Endothelial cell of coronary artery (primary cell): ENCODE data around the gene PTPRH. TPM values are rescaled to one million over a fixed set of nuclear protein-coding genes. Genes with fewer than 3 reads are reported as not detected.

ENCODE experiments used
- total RNA-seq: library from RNA; depleted of rRNA; stranded (reverse); fragments of >200 nt; gene quantifications from 2 replicates; pipeline ENCODE4 v1.2.3, GENCODE V29; 2014

The PTPRH gene, protein sequence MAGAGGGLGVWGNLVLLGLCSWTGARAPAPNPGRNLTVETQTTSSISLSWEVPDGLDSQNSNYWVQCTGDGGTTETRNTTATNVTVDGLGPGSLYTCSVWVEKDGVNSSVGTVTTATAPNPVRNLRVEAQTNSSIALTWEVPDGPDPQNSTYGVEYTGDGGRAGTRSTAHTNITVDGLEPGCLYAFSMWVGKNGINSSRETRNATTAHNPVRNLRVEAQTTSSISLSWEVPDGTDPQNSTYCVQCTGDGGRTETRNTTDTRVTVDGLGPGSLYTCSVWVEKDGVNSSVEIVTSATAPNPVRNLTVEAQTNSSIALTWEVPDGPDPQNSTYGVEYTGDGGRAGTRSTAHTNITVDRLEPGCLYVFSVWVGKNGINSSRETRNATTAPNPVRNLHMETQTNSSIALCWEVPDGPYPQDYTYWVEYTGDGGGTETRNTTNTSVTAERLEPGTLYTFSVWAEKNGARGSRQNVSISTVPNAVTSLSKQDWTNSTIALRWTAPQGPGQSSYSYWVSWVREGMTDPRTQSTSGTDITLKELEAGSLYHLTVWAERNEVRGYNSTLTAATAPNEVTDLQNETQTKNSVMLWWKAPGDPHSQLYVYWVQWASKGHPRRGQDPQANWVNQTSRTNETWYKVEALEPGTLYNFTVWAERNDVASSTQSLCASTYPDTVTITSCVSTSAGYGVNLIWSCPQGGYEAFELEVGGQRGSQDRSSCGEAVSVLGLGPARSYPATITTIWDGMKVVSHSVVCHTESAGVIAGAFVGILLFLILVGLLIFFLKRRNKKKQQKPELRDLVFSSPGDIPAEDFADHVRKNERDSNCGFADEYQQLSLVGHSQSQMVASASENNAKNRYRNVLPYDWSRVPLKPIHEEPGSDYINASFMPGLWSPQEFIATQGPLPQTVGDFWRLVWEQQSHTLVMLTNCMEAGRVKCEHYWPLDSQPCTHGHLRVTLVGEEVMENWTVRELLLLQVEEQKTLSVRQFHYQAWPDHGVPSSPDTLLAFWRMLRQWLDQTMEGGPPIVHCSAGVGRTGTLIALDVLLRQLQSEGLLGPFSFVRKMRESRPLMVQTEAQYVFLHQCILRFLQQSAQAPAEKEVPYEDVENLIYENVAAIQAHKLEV
- total RNA-seq: 0.63 and 1.3 TPM in 2 replicates

DNA sequence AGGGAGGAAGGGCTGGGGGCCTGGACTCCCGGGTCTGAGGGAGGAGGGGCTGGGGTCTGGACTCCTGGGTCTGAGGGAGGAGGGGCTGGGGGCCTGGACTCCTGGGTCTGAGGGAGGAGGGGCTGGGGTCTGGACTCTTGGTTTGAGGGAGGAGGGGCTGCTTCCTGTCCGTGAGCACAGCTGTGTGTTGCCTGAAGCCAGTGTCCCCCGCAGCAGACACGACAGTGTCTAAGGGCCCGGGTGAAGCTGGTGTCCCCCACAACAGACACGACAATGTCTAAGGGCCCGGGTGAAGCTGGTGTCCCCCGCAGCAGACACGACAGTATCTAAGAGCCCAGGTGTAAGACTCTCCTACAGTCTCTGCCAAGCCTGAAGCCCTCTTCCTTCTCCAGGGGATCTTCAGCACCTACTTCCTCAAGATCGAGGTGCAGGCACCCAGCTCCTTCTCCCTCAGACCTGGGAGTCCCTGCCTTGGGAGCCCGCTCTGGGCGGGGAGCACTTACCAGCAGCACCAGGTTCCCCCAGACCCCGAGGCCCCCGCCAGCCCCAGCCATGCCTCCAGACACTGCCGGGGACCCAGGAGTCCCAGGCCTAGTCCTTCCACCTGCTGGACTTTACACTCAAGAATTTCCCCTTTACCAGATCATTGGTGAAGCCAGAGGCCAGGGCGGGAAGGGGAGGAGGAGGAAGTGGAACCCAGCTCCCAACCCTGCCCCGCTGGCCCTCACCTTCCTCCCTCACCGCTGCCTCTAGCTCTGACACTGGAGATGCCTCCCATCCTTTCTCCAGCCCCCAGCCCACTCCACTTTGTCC lies at the start of gene PTPRH:
PTPRH (minus strand) TSS at position 622 of the 813 bp plus-strand sequence; CDS start at position 554, 68 bp downstream.

DNA sequence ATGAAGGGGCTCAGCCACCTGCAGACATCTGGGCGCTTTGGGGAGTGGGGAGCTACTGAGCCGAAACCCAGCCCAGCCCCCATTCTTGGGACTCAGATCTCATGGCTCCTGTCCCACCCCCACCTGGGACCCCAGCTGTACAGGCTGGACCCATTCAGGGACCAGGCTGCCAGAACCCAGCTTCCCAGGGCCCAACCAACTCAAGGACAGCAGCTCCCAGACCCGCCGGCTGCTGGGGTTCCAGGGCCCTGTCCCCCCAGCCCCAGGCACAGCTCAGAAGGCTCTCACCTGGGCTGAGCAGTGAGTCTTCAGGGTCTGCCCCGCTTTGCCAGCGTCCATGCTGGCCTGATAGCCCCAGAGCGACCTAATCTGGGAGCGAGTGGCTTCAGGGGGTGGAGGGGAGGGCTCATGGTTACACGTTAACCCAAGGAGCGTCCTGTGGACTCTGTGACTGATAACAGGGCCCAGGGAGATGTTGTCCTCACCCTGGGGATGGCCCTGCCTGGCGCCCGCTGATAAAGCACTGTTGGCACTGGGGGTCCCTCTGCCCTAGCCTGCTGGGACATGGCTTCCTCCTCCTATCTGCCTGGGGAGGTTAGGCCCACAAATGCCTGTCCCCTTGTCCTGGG lies 19.2 kb upstream of the PTPRH start, which contains the start of gene TMEM86B:
TMEM86B (minus strand) TSS at position 361 of the 629 bp plus-strand sequence; CDS start at position 339, 22 bp downstream.

DNA sequence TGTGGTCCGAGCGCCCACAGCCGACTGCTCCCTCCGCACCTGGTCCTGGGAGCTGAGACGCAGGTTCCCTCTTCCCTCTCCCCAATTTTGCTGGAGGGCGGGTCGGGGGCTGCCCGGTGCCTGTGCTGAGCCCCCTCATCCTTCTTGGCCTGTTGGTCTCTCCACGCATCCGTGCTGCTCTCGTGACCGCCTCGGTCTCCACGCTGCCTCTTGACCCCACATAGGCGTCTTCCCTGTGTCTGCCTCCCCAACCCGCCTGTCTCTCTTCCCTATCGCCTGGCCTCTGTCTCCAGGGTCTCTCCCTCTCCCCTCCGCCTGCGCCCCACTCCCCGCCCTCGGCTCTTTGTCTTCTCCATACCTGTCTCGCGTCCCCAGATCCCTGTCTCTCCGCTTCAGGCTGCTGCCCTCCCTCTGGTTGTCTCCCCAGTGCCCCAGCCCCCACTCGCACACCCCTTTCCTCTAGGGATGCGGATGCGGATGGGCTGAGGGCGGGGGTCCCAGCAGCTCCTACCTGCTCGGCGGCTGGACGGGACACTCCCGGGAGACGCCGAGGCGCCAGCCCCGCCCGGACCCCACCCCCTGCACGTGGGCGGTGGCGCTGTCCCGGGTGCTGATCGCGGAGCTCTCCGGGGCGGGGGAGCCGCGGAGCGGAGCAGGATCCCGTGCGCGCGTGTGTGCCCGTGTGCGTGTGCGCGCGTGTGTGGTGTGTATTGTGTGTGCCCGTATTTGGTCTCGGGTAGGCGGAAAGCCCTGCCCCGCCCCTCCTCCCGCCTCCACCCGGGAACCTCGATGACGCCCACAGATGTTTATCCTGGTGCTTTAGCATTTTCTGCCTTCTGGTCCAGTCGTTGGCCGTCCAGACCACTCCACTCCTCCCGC lies 29.5 kb downstream of the PTPRH start, which contains the start of gene SYT5:
SYT5 (minus strand) TSS at position 684 of the 879 bp plus-strand sequence. CDS start 1,248 bp downstream, outside the sequence.

GRCh38 chr19:55166530-55167268 lies 42.6 kb downstream of the PTPRH start, which contains the start of gene DNAAF3:
Gene DNAAF3 (minus strand): TSS chr19:55166613. CDS start chr19:55166413, 200 bp downstream.

DNA sequence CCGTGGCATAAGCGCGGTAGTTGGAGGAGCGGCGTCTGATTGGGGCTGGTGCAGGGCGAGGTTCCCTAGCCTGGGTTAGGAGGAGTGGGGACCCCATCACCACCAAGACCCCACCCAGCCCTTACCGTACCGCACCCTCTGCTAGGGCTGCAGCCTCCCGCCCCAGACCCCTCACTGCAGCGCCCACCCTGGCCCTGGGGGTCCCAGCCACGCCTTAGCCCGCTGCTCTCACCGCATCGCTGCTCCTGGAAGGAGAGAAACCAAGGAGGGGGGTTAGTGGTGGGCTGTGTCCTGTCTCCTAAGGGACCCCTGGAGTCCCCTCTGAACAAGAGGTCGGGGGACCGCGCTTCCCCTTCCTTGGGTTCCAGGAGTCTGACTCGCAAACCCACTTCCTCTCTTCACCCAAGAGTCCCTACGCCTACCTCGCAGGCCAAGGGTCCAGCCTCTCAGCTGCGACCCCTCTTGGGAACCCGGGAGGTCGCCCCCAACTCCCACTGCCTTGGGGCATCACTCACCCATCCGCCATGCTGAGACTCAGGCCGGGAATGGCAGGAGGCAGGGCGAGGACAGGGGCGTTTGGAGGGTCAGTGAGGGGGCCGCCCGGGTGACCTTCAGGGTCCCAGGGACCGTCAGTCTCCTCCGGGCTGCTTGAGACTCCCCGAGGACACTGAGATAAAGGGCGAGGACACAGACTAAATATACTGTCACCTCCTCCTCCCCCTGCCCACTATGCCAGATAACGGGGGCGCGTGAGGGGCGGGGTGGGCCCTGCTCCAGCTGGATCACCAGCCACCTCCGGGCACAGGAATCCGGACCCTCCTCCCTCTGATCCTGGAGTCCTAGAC lies 52.0 kb downstream of the PTPRH start, which contains the start of gene TNNI3:
TNNI3 (minus strand) TSS at position 669 of the 845 bp plus-strand sequence; CDS start at position 526, 143 bp downstream.

DNA sequence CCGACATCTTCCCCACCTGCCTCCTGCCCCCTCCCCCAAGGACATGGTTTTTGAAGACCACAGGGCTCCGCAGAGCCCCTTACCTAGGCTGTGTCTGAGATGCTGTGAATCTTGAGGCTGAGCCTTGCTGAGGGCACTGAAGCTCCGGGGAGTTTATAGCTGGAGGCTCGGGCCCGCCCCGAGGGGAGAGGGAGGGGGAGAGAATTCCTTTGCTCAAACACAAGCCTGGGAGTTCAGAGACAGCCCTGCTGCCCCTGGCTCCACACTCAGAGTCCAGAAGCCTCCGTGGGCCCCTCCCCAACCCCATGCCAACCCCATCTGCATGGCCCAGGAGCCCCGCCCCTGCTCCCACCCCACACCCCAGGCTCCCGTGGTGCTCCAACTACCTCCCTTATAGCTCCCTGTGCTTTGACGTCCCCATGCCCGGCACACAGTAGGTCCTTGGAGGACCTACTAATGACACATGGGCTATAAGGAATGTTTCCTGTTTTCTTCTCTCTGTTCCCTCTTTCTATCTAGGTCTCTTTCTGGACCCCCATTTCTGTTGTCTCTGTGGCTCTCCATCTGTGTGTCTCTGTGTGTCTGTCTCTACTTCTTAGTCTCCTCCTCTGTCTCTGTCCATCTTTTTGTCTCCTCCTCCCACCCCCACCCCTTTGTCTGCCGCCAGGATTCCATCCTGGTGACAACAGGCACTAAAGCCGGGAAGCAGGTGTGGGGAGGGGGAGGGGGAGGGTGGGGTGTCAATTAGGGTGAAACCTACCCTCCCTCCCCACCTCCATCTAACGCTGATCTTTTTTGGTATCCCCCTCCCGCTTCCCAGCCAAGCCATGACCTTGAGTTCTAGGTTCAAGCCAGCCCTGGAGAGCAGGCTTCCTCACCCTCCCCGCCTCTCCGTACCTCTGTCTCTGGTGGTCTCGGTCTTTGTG lies 60.0 kb downstream of the PTPRH start, which contains the start of gene TNNT1:
TNNT1 (minus strand) TSS at position 129 of the 926 bp plus-strand sequence. CDS start 2,049 bp downstream, outside the sequence.

Other genes with a start within 250 kb of the PTPRH start
- gene NLRP2, start 243.1 kb downstream of the PTPRH start, total RNA-seq: 0.27 and 0.28 TPM in 2 replicates
- not detected in 2 replicates for gene GP6, start 171.2 kb downstream of the PTPRH start, total RNA-seq
- gene RDH13, start 146.4 kb downstream of the PTPRH start, total RNA-seq: 8.8 and 12.7 TPM in 2 replicates
- 3.3 and 9.4 TPM in 2 replicates for gene EPS8L1, start 133.6 kb downstream of the PTPRH start, total RNA-seq
- gene PPP1R12C, start 91.9 kb downstream of the PTPRH start, total RNA-seq: 33.6 and 40.1 TPM in 2 replicates
- gene TNNT1, start 60.3 kb downstream of the PTPRH start, total RNA-seq: 2.2 and 2.4 TPM in 2 replicates
- not detected in 2 replicates for gene TNNI3, start 51.8 kb downstream of the PTPRH start, total RNA-seq
- 0.27 and 0.47 TPM in 2 replicates for gene DNAAF3, start 42.9 kb downstream of the PTPRH start, total RNA-seq
- not detected in 2 replicates for gene SYT5, start 29.2 kb downstream of the PTPRH start, total RNA-seq
- 0.72 and 1.1 TPM in 2 replicates for gene TMEM86B, start 19.3 kb upstream of the PTPRH start, total RNA-seq
- gene PPP6R1, start 49.5 kb upstream of the PTPRH start, total RNA-seq: 28.2 and 32.9 TPM in 2 replicates
- gene HSPBP1, start 70.6 kb upstream of the PTPRH start, total RNA-seq: 23.2 and 27.4 TPM in 2 replicates
- 0.36 and 2.0 TPM in 2 replicates for gene BRSK1, start 74.5 kb upstream of the PTPRH start, total RNA-seq
- gene TMEM150B, start 115.8 kb upstream of the PTPRH start, total RNA-seq: not detected in 2 replicates
- 2.9 and 4.7 TPM in 2 replicates for gene KMT5C, start 130.4 kb upstream of the PTPRH start, total RNA-seq
- gene COX6B2, start 145.2 kb upstream of the PTPRH start, total RNA-seq: not detected in 2 replicates
- not detected in 2 replicates for gene GARIN5B, start 153.8 kb upstream of the PTPRH start, total RNA-seq
- gene IL11, start 161.0 kb upstream of the PTPRH start, total RNA-seq: 0.09 and 0.54 TPM in 2 replicates
- not detected in 2 replicates for gene TMEM190, start 167.3 kb upstream of the PTPRH start, total RNA-seq
- gene TMEM238, start 174.8 kb upstream of the PTPRH start, total RNA-seq: 0.36 TPM in 1 of 2 replicates, not detected in the other
- gene RPL28, start 176.4 kb upstream of the PTPRH start, total RNA-seq: 205 and 252 TPM in 2 replicates
- gene UBE2S, start 198.3 kb upstream of the PTPRH start, total RNA-seq: 69.6 and 98.9 TPM in 2 replicates
- gene SHISA7, start 233.8 kb upstream of the PTPRH start, total RNA-seq: not detected in 2 replicates